GM12891 (cell line): Measurements from ENCODE around the gene NRP1.

Experiments
- DNase-seq: peaks from one replicate; pipeline ENCODE4 v3.0.0; 2011; ENCODE audit warnings: low spot score; ENCODE audit not compliant: insufficient read length
- FAIRE-seq: peaks from 2 replicates; lab custom pipeline; 2011; peaks lifted over from hg19 to GRCh38; lab: Jason Lieb, UNC
- PAX5 ChIP-seq: IDR thresholded peaks from 2 replicates; pipeline ENCODE4 v1.6.1; 2011; ENCODE audit warnings: low read length, moderate library complexity, mild to moderate bottlenecking; ENCODE audit not compliant: insufficient read depth, severe bottlenecking
- POLR2A ChIP-seq: IDR thresholded peaks from 2 replicates; pipeline ENCODE4 v1.6.1; 2011; ENCODE audit warnings: low read depth, low read length, control low read depth
- POLR2AphosphoS5 ChIP-seq: IDR thresholded peaks from 2 replicates; pipeline ENCODE4 v1.6.1; 2011; ENCODE audit warnings: low read depth, low read length, control low read depth
- POU2F2 ChIP-seq: IDR thresholded peaks from 2 replicates; pipeline ENCODE4 v1.6.1; 2011; ENCODE audit warnings: low read depth, mild to moderate bottlenecking, control low read depth, low read length, moderate library complexity
- SPI1 ChIP-seq: IDR thresholded peaks from 2 replicates; pipeline ENCODE4 v1.6.1; 2011; ENCODE audit warnings: low read depth, low read length, control low read depth
- TAF1 ChIP-seq: IDR thresholded peaks from 2 replicates; pipeline ENCODE4 v1.6.1; 2011; ENCODE audit warnings: low read depth, low read length, control low read depth

NRP1 gene

GRCh38 chr10:33187427-33187999 lies 147.0 kb downstream of the NRP1 start:
- no peak for DNase-seq
- no peak for FAIRE-seq
- no peak for TF ChIP-seq SPI1
- no peak for TF ChIP-seq TAF1
- TF ChIP-seq PAX5 = no peak
- no peak for TF ChIP-seq POU2F2
- no peak for TF ChIP-seq POLR2A
- TF ChIP-seq POLR2AphosphoS5 = no peak

DNA sequence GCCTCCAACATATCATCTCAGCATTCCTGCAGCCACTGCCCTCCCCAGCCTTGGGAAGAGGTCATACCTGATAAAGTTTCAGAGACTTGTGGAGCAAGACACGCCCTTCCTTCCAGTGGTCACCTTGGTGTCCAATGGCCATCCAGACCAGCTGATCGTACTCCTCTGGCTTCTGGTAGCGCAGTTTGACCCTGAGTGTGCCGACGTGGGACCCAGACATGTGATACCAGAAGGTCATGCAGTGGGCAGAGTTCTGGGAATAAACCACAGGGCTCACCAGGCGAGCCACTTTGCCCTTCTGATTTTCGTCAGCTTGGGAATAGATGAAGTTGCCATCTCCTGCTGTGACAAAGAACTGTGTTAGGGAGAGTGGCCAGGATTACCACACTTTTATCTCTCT lies 148.3 kb downstream of the NRP1 start:
- no peak for DNase-seq
- FAIRE-seq = no peak
- TF ChIP-seq PAX5 (no peak), POLR2A (no peak), TAF1 (no peak), POU2F2 (no peak), POLR2AphosphoS5 (no peak), SPI1 (no peak)

DNA sequence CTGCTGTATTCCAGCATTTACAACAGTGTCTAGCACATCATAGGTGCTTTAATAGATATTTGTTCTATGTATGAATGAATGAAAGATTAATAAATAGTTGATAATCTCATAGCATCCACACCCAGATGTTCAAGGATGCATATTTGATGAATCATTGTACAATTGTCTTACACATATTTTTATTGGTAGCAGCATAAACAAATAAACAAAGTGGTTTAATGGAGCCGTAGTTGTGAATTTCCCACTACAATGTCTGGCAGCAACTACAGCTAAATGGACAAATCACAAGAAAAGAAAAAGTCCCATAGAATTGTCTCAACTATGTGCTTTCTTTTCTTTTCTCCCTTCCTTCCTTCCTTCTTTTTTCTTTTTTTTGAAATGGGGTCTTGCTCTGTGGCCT lies 150.8 kb downstream of the NRP1 start:
- TF ChIP-seq SPI1 (no peak), POLR2AphosphoS5 (no peak), POU2F2 (no peak), TAF1 (no peak), PAX5 (no peak), POLR2A (no peak)
- DNase-seq (no peak), FAIRE-seq (no peak)

- no peak for TF ChIP-seq POU2F2
- no peak for TF ChIP-seq POLR2AphosphoS5
- no peak for TF ChIP-seq SPI1
- TF ChIP-seq POLR2A = no peak
- no peak for TF ChIP-seq PAX5
- no peak for TF ChIP-seq TAF1
- FAIRE-seq = no peak
Observed at GRCh38 chr10:33180921-33181320, 153.5 kb downstream of the NRP1 start.

GRCh38 chr10:33180390-33180789 lies 154.1 kb downstream of the NRP1 start:
- FAIRE-seq (no peak), DNase-seq (no peak)
- no peak for TF ChIP-seq POLR2AphosphoS5
- no peak for TF ChIP-seq SPI1
- TF ChIP-seq PAX5 = no peak
- TF ChIP-seq POU2F2 = no peak
- TF ChIP-seq TAF1 = no peak
- TF ChIP-seq POLR2A = no peak

More at GRCh38 chr10:33180921-33181320, 153.5 kb downstream of the NRP1 start:
- no peak for DNase-seq

GRCh38 chr10:33179067-33179466 lies 155.4 kb downstream of the NRP1 start:
- no peak for DNase-seq
- no peak for FAIRE-seq
- TF ChIP-seq PAX5 (no peak), POU2F2 (no peak), POLR2AphosphoS5 (no peak), POLR2A (no peak), SPI1 (no peak), TAF1 (no peak)

DNA sequence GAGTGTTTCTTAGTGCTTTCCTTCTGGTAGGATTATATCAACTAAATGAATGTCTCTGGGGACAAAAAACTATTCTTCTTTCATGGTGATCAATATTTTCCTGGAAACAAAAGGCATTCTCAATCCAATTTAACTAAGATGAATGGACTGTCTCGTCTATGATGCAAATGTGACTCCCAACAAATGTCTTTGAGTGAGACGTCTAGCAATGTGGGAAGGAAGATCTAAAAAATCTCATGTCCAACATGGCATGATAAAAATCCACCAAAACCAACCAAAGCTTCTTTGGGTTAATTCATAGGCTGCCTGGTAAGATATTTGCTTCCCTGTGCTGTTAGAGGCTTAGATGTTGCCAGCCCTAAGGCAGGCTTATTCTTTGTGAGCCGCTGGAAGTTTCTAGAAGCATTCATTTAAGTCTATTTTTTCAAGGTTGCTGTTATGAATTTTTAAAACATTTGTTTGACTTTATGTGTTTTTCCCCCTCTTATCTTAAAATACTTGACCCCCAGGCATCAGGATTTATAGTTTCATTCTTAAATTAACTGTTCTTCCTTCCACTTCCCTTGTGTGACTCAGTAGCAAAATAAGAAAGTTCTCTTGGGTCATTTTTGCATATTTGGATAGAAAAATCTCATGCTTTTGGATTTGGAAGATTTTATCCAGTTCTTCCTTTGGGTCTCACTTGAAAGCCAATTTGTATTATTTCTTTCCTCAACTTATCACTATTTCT lies 156.3 kb downstream of the NRP1 start:
- DNase-seq (no peak), FAIRE-seq (no peak)
- TF ChIP-seq POLR2AphosphoS5 (no peak), POU2F2 (no peak), SPI1 (no peak), POLR2A (no peak), PAX5 (no peak), TAF1 (no peak)

GRCh38 chr10:33176688-33177087 lies 157.8 kb downstream of the NRP1 start:
- no peak for FAIRE-seq
- no peak for DNase-seq
- TF ChIP-seq SPI1 = no peak
- no peak for TF ChIP-seq POLR2AphosphoS5
- TF ChIP-seq TAF1 = no peak
- TF ChIP-seq POLR2A = no peak
- TF ChIP-seq POU2F2 = no peak
- no peak for TF ChIP-seq PAX5

GRCh38 chr10:33174674-33175434 lies 159.6 kb downstream of the NRP1 start:
- no peak for DNase-seq
- FAIRE-seq = no peak
- no peak for TF ChIP-seq TAF1
- TF ChIP-seq SPI1 = peak; percentile 21; the same call in 1 of the 2 replicates

GRCh38 chr10:33165911-33166310 lies 168.6 kb downstream of the NRP1 start:
- DNase-seq = no peak
- no peak for FAIRE-seq
- TF ChIP-seq SPI1 (no peak), POLR2A (no peak)
